ENCODE measurements around the gene WDCP. TPM values are rescaled to one million over a fixed set of nuclear protein-coding genes. Genes with fewer than 3 reads are reported as not detected.

WDCP gene
- total RNA-seq, 1 experiment from 2014 or later: 5.6 TPM

DNA sequence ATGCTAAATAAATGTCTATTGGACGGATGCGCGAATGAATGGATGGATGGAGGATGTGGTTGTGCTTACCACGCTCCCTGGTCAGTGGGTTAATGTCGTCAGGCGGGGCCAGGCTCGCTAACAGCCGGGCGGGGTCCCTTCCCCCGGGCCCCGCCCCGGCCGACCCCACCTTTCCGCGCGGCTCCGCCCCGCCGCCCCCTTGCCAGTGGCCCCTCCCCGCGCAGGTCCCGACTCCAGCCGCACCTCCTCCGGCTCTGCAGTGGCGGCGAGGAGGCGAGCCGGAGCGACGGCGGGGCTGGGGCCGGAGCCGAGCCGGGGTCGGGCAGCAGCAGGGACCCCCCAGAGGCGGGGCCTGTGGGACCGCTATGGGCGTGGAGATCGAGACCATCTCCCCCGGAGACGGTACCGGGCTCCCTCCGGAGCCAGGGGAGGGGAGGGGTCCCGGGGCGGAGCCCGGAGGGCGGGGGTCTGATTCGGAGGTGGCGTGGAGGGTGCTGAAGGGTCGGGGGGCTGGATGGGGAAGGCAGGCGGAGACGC lies 2.4 kb upstream of the WDCP start, which contains the start of gene FKBP1B:
TSS of gene FKBP1B (plus strand) at position 257 of the 537 bp plus-strand sequence. CDS start at position 366, 109 bp downstream.
- intact Hi-C loops (cut with micrococcal nuclease): no loop called here
- ATAC-seq (peak; percentile 4; the same call in 1 of the 2 replicates), DNase-seq (peak; percentile 50)
- Histone ChIP-seq H3K27me3 (ENCODE audit: low read length) (no peaks in the 10 kb centered on the region), H3F3A (ENCODE audit: low read length, unreplicated experiment) (no peaks in the 10 kb centered on the region), H3K9ac (ENCODE audit: low read length) (no peak within 1 kb of the TSS), H3K36me3 (ENCODE audit: low read depth, low read length) (no peaks in the 10 kb centered on the region), H3K4me2 (ENCODE audit: low read length) (peak within 1 kb of the TSS; percentile 84), H4K20me1 (ENCODE audit: low read length) (no peaks in the 10 kb centered on the region), H2AFZ (ENCODE audit: low read length) (peak within 1 kb of the TSS; percentile 88), H3K9me2 (replicated peaks; ENCODE audit: low read length) (no peaks in the 10 kb centered on the region), H3K4me3 (ENCODE audit: low read length) (peak within 1 kb of the TSS; percentile 64), H3K79me2 (ENCODE audit: low read length) (peaks cover 18% of the 10 kb centered on the region), H3K9me3 (ENCODE audit: low read length) (no peaks in the 10 kb centered on the region), H3K4me1 (ENCODE audit: insufficient read depth, low read length) (peaks cover 11% of the 10 kb centered on the region), H3K27ac (ENCODE audit: low read length) (no peak within 1 kb of the TSS)
- CTCF ChIA-PET: no interaction called here
- POLR2A ChIA-PET (ENCODE audit: unreplicated experiment): no interaction called here
- TF ChIP-seq, protein P1, sequence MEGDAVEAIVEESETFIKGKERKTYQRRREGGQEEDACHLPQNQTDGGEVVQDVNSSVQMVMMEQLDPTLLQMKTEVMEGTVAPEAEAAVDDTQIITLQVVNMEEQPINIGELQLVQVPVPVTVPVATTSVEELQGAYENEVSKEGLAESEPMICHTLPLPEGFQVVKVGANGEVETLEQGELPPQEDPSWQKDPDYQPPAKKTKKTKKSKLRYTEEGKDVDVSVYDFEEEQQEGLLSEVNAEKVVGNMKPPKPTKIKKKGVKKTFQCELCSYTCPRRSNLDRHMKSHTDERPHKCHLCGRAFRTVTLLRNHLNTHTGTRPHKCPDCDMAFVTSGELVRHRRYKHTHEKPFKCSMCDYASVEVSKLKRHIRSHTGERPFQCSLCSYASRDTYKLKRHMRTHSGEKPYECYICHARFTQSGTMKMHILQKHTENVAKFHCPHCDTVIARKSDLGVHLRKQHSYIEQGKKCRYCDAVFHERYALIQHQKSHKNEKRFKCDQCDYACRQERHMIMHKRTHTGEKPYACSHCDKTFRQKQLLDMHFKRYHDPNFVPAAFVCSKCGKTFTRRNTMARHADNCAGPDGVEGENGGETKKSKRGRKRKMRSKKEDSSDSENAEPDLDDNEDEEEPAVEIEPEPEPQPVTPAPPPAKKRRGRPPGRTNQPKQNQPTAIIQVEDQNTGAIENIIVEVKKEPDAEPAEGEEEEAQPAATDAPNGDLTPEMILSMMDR (conservative IDR thresholded peaks at IDR 0.05; ENCODE audit: low read depth, low read length): no peak
- TF ChIP-seq EZH2phosphoT487 (IDR thresholded peaks at IDR 0.05; ENCODE audit: borderline replicate concordance, low read length) (no peak), EZH2 (IDR thresholded peaks at IDR 0.05; ENCODE audit: low read length, unreplicated experiment) (no peak)
- BruUV-seq (replicated peaks): no TSS peak

DNA sequence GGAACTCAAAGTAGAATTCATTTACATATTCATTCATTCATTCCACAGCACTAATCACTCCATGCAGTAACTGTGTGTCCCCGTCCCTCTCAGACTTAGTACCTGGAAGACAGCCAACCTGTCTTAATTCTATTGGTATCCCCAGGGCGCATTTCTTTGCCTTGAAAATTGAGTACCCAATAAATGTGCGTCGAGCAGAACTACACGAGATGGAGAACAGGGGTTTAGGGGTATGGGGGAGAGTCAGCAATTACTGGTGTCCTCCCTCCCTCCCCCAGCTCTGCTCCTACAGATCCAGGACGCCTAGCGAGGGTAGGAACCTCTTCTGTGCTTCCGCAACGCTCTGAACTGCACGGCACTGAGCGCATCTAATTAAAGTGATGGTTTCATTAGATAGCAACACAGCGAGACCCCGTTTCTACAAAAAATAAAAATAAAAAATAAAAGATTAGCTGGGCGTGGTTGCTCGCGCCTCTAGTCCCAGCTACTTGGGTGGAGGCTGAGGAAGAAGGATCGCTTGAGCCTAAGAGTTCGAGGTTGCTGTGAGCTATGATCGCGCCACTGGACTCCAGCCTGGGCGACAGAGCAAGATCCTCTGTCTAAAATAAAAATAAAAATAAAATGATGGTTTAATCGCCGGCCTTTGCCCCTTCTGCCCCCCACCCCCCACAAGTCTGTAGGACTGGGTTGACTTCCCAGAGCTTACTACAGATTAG lies 1.7 kb upstream of the WDCP start:
- DNase-seq (no peak), ATAC-seq (no peak)
- H3K4me1 ChIP-seq (ENCODE audit: insufficient read depth, low read length): peaks cover 11% of the 10 kb centered on the region
- no peaks in the 10 kb centered on the region for H3K36me3 ChIP-seq (ENCODE audit: low read depth, low read length)
- H3K79me2 ChIP-seq (ENCODE audit: low read length): peaks cover 22% of the 10 kb centered on the region
- H3K9ac ChIP-seq (ENCODE audit: low read length): no peak overlapping the region
- H3K27ac ChIP-seq (ENCODE audit: low read length): no peak overlapping the region
- peak overlapping the region; percentile 84 for H3K4me2 ChIP-seq (ENCODE audit: low read length)
- H3K9me3 ChIP-seq (ENCODE audit: low read length): no peaks in the 10 kb centered on the region
- H3K27me3 ChIP-seq (ENCODE audit: low read length): no peaks in the 10 kb centered on the region
- H3F3A ChIP-seq (ENCODE audit: low read length, unreplicated experiment): no peaks in the 10 kb centered on the region
- no TSS peak for BruUV-seq (replicated peaks)
- peak overlapping the region; percentile 88 for H2AFZ ChIP-seq (ENCODE audit: low read length)
- H3K9me2 ChIP-seq (replicated peaks; ENCODE audit: low read length): no peaks in the 10 kb centered on the region
- peak overlapping the region; percentile 64 for H3K4me3 ChIP-seq (ENCODE audit: low read length)
- no peaks in the 10 kb centered on the region for H4K20me1 ChIP-seq (ENCODE audit: low read length)
- POLR2A ChIA-PET (ENCODE audit: unreplicated experiment): no interaction called here
- TF ChIP-seq, protein P1 (conservative IDR thresholded peaks at IDR 0.05; ENCODE audit: low read depth, low read length): no peak
- no peak for TF ChIP-seq EZH2phosphoT487 (IDR thresholded peaks at IDR 0.05; ENCODE audit: borderline replicate concordance, low read length)
- TF ChIP-seq EZH2 (IDR thresholded peaks at IDR 0.05; ENCODE audit: low read length, unreplicated experiment): no peak
- intact Hi-C loops (cut with micrococcal nuclease): no loop called here
- CTCF ChIA-PET: no interaction called here

DNA sequence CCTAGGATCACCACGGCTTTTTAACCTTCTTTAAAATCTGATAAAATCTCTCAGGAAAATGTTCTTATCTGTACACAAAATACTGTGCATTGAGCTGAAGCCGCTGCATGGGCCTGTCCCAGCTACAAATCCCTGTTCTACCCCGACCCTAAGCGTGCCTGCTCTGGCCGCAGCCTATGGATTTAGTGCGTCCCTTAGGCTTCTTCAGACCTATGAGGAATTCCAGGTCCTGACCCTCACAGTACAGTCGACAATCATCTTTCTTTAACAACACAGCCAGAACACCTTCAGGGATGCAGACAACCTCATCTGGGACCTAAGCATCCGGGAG lies 477 bp upstream of the WDCP start:
- TSS peak; percentile 94 for BruUV-seq (replicated peaks)
- TF ChIP-seq, protein P1 (conservative IDR thresholded peaks at IDR 0.05; ENCODE audit: low read depth, low read length): no peak
- TF ChIP-seq EZH2phosphoT487 (IDR thresholded peaks at IDR 0.05; ENCODE audit: borderline replicate concordance, low read length) (no peak), EZH2 (IDR thresholded peaks at IDR 0.05; ENCODE audit: low read length, unreplicated experiment) (no peak)
- Histone ChIP-seq H2AFZ (ENCODE audit: low read length) (peak overlapping the region; percentile 100), H3K9ac (ENCODE audit: low read length) (peak overlapping the region; percentile 40; the same call in 1 of the 2 replicates), H3K79me2 (ENCODE audit: low read length) (peaks cover 33% of the 10 kb centered on the region), H3K27me3 (ENCODE audit: low read length) (no peaks in the 10 kb centered on the region), H3K4me3 (ENCODE audit: low read length) (peak overlapping the region; percentile 91; the same call in 1 of the 2 replicates), H3K4me2 (ENCODE audit: low read length) (peak overlapping the region; percentile 81), H3K9me3 (ENCODE audit: low read length) (no peaks in the 10 kb centered on the region), H3K36me3 (ENCODE audit: low read depth, low read length) (no peaks in the 10 kb centered on the region), H4K20me1 (ENCODE audit: low read length) (no peaks in the 10 kb centered on the region), H3K4me1 (ENCODE audit: insufficient read depth, low read length) (peaks cover 11% of the 10 kb centered on the region), H3K27ac (ENCODE audit: low read length) (no peak overlapping the region), H3K9me2 (replicated peaks; ENCODE audit: low read length) (no peaks in the 10 kb centered on the region), H3F3A (ENCODE audit: low read length, unreplicated experiment) (no peaks in the 10 kb centered on the region)
- ChIA-PET POLR2A (ENCODE audit: unreplicated experiment) (interaction anchor here (0.6 to 0.8 kb wide), 3 partner anchors 32 to 611 kb away, joined by 3 to 4 read pairs (median 3); partner anchors contain the start of gene ATAD2B), CTCF (interaction anchor here (0.6 kb wide), 1 partner anchor 29 kb away, joined by 3 read pairs; no protein-coding TSS in a partner anchor)
- peak; percentile 7 for ATAC-seq
- intact Hi-C loops (cut with micrococcal nuclease): loop anchor here (1.0 kb wide), 3 partner anchors 29 to 59 kb away; partner anchors contain the start of gene SF3B6
- DNase-seq: no peak
